Activated CD4-positive, alpha-beta memory T cell treated with anti-CD3 and anti-CD28 coated beads for 36 hours (primary cell): ENCODE measurements around the gene TBC1D4. TPM values are rescaled to one million over a fixed set of nuclear protein-coding genes. Genes with fewer than 3 reads are reported as not detected.
A peak's percentile ranks its signal among the peaks of the same experiment; 100 is the strongest.

Source experiments
- CTCF ChIA-PET: fragments of 350-600 bp; sonication (Branson Sonifier 250); formaldehyde crosslinking; loops from one replicate; lab custom pipeline; 2021; ENCODE audit warnings: antibody characterized with exemption, inconsistent platforms; lab: Charles Lee
- POLR2A ChIA-PET: fragments of 350-600 bp; sonication (Branson Sonifier 250); formaldehyde crosslinking; loops from one replicate; lab custom pipeline; 2021; ENCODE audit warnings: antibody characterized with exemption; lab: Charles Lee
- DNase-seq: peaks from one replicate; pipeline ENCODE4 v3.0.0-alpha.2; 2020
- H3K27ac Mint-ChIP-seq: one replicate; pipeline ENCODE4 v1.8.0; 2021; ENCODE audit warnings: mixed read lengths
- H3K27me3 Mint-ChIP-seq: one replicate; pipeline ENCODE4 v1.8.0; 2021; ENCODE audit warnings: mixed read lengths
- H3K36me3 Mint-ChIP-seq: one replicate; pipeline ENCODE4 v1.8.0; 2021; ENCODE audit warnings: mixed read lengths
- H3K4me1 Mint-ChIP-seq: one replicate; pipeline ENCODE4 v1.8.0; 2021; ENCODE audit warnings: low read depth, mixed read lengths
- H3K4me3 Mint-ChIP-seq: one replicate; pipeline ENCODE4 v1.8.0; 2021; ENCODE audit warnings: mild to moderate bottlenecking, mixed read lengths
- H3K9me3 Mint-ChIP-seq: one replicate; pipeline ENCODE4 v1.8.0; 2021; ENCODE audit warnings: mixed read lengths
- intact Hi-C: fragments of 100-400 bp; cut with micrococcal nuclease; formaldehyde crosslinking; loops from one replicate; pipeline ENCODE4 v1.15.1; 2023
- total RNA-seq, 2 experiments: library from RNA; stranded (reverse); gene quantifications; one replicate each; pipeline ENCODE4 v1.2.3, GENCODE V29; 2021

The TBC1D4 gene
- total RNA-seq, 2 experiments from 2014 or later, result 13.0 to 14.8 TPM

DNA sequence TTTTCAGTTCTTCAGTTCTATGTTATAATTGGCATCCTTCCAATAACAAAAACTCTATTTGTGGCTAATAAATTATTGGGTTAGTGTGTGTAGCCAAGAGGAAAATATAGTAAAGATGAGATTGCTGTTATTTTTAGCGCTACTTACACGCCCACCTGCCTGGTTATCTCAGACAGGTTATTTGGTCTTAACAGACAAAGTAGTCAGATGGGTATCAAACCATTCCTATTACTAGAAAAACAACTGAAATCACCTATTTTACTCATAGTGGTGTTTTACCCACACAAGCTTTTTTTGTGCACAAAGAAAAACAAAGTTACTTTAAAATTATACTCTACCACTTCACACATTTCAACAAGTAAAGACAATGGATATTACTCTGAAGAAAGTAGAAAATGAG lies 151.2 kb downstream of the TBC1D4 start:
- peaks cover 13% of the 10 kb centered on the region for H3K4me1 Mint-ChIP-seq
- H3K9me3 Mint-ChIP-seq, result no peaks in the 10 kb centered on the region
- ChIA-PET CTCF (interaction anchor here (1.5 to 1.8 kb wide), 2 partner anchors 27 to 28 kb away, joined by 3 to 7 read pairs; no protein-coding TSS in a partner anchor), POLR2A (no interaction called here)
- intact Hi-C loops, result no loop called here
- no peak overlapping the region for H3K27ac Mint-ChIP-seq
- H3K4me3 Mint-ChIP-seq, result no peak overlapping the region
- no peaks in the 10 kb centered on the region for H3K36me3 Mint-ChIP-seq
- DNase-seq, result no peak
- H3K27me3 Mint-ChIP-seq, result peaks cover 2% of the 10 kb centered on the region

DNA sequence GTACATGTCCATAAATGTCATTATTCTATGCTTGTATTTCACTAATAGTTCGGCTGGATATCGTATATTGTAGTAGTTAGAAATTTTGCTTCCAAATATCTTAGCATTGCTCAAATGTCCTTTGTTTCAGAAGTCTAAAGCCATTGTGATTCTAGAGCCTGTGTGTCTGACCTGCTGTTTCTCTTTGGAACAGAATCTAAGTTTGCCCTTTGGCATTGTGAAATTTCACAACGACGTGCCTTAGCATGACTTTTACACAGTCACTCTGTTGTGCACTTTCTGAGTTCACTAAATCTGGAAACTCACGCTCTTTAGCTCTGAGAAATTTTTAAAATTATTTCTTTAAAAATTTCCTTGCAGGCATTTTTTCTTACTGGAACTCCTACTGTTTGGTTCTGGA lies 152.2 kb downstream of the TBC1D4 start:
- no peaks in the 10 kb centered on the region for H3K36me3 Mint-ChIP-seq

DNA sequence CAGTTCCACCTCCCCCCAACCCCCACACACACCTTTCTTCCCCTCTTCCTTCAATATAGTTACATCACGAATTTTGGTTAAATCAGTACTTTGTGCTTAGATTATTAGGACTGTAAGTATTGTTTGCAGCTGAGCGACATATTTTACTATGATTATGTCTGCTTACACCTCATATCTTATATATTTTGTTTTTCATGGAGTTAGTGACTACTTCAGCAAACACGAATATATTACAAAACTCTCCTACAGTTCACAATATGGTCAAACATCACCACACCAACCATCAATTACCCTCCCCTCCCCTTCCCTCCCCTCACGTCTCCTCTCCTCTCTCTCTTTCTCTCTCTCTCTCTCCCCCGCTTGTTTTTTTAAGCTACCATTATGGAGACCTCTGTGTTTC lies 152.9 kb downstream of the TBC1D4 start:
- Mint-ChIP-seq H3K9me3 (no peaks in the 10 kb centered on the region), H3K27me3 (no peaks in the 10 kb centered on the region), H3K36me3 (peaks cover under 1% of the 10 kb centered on the region), H3K27ac (no peak overlapping the region), H3K4me1 (peaks cover 17% of the 10 kb centered on the region), H3K4me3 (no peak overlapping the region)
- no peak for DNase-seq
- CTCF ChIA-PET, result interaction anchor here (1.5 kb wide), 1 partner anchor 29 kb away, joined by 3 read pairs; no protein-coding TSS in a partner anchor
- POLR2A ChIA-PET, result interaction anchor here (0.6 kb wide), 2 partner anchors 29 to 157 kb away, joined by 3 read pairs; no protein-coding TSS in a partner anchor
- intact Hi-C loops, result loop anchor here (5.0 to 10.0 kb wide), 5 partner anchors 433 to 1614 kb away; partner anchors contain the start of gene KLF12

More for the DNA sequence above, 152.2 kb downstream of the TBC1D4 start:
- no peak for DNase-seq
- intact Hi-C loops, result loop anchor here (5.0 to 10.0 kb wide), 5 partner anchors 433 to 1615 kb away; partner anchors contain the start of gene KLF12
- H3K9me3 Mint-ChIP-seq, result no peaks in the 10 kb centered on the region
- POLR2A ChIA-PET, result interaction anchor here (0.6 kb wide), 1 partner anchor 28 kb away, joined by 3 read pairs; no protein-coding TSS in a partner anchor
- H3K4me1 Mint-ChIP-seq, result peaks cover 13% of the 10 kb centered on the region
- no peaks in the 10 kb centered on the region for H3K27me3 Mint-ChIP-seq
- CTCF ChIA-PET, result interaction anchor here (1.5 kb wide), 1 partner anchor 28 kb away, joined by 3 read pairs; no protein-coding TSS in a partner anchor
- no peak overlapping the region for H3K4me3 Mint-ChIP-seq
- no peak overlapping the region for H3K27ac Mint-ChIP-seq

DNA sequence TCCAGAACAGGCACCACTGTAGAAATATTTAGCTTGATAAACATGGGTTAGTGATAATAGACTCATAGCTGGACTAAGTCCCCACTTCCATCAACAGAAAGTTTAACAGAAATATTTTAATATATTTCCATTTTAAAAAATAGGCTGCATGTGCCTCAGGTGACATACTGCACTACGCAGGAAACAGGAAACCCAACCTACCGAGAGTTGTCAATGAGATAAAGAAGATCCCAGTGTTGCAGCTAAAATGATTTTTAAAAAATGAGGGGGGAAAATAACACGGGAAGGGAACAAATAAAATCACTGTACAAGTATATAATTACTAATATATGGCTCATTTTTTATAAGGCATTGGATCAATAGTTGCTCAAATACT lies 154.8 kb downstream of the TBC1D4 start:
- H3K4me1 Mint-ChIP-seq, result peaks cover 28% of the 10 kb centered on the region
- DNase-seq, result no peak
- ChIA-PET CTCF (interaction anchor here (0.8 to 3.3 kb wide), 7 partner anchors 15 to 369 kb away, joined by 3 to 18 read pairs (median 8); partner anchors contain the start of gene TBC1D4), POLR2A (interaction anchor here (0.8 to 1.8 kb wide), 9 partner anchors 10 to 39 kb away, joined by 3 to 8 read pairs (median 4); no protein-coding TSS in a partner anchor)
- intact Hi-C loops, result loop anchor here (2.0 to 10.0 kb wide), 7 partner anchors 14 to 1612 kb away; partner anchors contain the start of genes KLF12 and UCHL3
- no peaks in the 10 kb centered on the region for H3K27me3 Mint-ChIP-seq
- peak overlapping the region; percentile 95 for H3K27ac Mint-ChIP-seq
- H3K36me3 Mint-ChIP-seq, result peaks cover 1% of the 10 kb centered on the region
- H3K9me3 Mint-ChIP-seq, result no peaks in the 10 kb centered on the region
- H3K4me3 Mint-ChIP-seq, result peak overlapping the region; percentile 89

DNA sequence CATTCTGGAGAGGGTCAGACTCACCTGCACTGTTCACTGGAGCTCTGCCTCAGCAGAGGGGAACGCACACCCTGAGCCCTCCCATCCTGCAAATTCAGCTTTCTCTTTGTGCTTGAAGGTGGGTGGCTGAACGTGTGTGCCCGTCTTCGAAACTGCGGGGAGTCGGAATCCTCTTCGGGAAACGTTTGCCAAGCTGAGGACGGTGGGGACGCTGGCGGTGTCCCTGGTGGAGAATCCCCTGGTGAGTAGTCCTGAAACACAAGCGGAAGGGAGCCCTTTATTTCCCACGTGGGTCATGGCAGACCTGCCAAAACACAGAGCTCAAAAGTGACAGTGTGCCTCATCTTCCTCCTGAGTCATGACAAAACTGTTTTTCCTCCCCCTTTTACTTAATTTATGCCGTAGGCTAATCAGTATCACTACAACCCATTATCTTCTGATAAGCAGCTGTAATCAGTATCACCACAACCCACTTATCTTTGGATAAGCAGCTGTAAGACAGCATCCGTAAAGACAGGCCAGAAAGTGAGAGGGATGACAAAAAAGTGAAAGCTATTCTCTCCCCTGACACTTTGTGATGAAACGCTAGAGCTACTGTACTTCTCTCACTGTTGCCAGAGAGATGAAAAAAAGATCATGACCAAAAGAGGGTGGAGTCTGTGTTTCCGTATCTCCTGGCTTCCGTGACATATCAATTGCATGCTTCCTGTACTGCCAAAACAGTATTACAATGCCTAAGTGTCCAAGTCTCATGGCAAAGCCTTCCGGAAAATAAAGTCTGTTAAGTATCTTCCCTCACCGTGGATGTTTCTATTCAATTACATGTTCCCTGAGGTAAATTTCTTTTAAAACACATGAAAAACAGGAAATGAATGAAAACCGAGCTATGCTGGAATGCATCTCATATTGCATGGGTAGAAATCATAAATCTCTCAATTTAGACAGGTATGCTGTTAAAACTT lies 155.5 kb downstream of the TBC1D4 start:
- Mint-ChIP-seq H3K4me1 (peaks cover 35% of the 10 kb centered on the region), H3K4me3 (peak overlapping the region; percentile 89), H3K27me3 (no peaks in the 10 kb centered on the region), H3K27ac (peak overlapping the region; percentile 95), H3K36me3 (peaks cover 1% of the 10 kb centered on the region), H3K9me3 (no peaks in the 10 kb centered on the region)
- ChIA-PET CTCF (interaction anchor here (0.6 to 3.3 kb wide), 13 partner anchors 14 to 370 kb away, joined by 3 to 18 read pairs (median 4); partner anchors contain the start of gene TBC1D4), POLR2A (interaction anchor here (0.8 to 1.8 kb wide), 12 partner anchors 10 to 224 kb away, joined by 3 to 8 read pairs (median 4); no protein-coding TSS in a partner anchor)
- intact Hi-C loops, result loop anchor here (1.0 to 10.0 kb wide), 10 partner anchors 14 to 1612 kb away; partner anchors contain the start of genes KLF12, TBC1D4 and UCHL3
- DNase-seq, result peak; percentile 78

DNA sequence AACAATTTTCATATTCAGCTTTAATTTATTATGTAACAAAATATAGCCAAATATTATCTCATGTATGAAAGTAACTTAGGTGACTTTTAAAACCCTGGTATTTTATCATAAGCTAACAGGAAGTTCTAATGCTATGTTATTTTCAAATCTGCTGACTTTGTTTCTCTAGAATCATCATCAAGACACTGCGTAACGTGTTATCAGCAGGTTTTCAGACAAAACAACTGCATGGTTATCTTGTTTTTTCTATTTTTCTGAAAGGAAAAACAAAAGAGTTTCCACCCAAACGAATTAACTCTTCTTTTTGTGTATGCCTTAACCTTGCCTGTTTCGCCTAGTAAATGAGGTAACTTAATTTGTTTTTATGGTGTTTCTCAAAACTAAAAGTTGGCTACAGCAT lies 156.3 kb downstream of the TBC1D4 start:
- Mint-ChIP-seq H3K9me3 (no peaks in the 10 kb centered on the region), H3K4me3 (peak overlapping the region; percentile 89), H3K36me3 (peaks cover 4% of the 10 kb centered on the region), H3K27ac (peak overlapping the region; percentile 95), H3K4me1 (peaks cover 39% of the 10 kb centered on the region), H3K27me3 (no peaks in the 10 kb centered on the region)
- ChIA-PET POLR2A (interaction anchor here (0.8 to 1.8 kb wide), 8 partner anchors 9 to 225 kb away, joined by 3 to 8 read pairs (median 4); no protein-coding TSS in a partner anchor), CTCF (interaction anchor here (0.6 to 3.3 kb wide), 8 partner anchors 19 to 106 kb away, joined by 3 to 18 read pairs (median 4); no protein-coding TSS in a partner anchor)
- intact Hi-C loops, result loop anchor here (1.0 to 10.0 kb wide), 10 partner anchors 13 to 1611 kb away; partner anchors contain the start of genes KLF12, TBC1D4 and UCHL3
- DNase-seq, result no peak

DNA sequence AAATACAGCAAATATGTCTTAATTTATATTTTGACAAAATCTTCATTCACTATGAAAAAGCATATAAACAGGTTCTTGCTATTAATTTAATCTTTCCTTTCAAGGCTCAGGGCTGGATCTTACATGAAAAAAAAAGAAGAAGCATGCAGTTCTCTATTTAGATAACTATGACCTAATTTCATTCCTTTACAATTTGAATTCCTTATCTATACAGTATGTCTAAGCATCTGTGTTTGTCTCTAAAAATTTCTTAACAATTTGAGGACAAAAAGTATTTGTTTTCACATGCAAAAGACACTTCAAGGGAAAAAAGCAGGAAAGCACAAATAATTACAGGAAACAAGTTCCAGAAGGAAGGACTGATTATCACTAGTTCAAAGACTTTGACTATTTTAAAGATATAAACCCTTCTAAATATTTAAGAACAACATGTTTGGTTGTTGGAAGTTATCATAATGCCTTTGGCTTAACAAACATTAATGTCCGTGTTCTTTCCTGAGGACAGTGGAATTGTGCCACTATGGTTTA lies 157.5 kb downstream of the TBC1D4 start:
- DNase-seq, result no peak
- intact Hi-C loops, result loop anchor here (10.0 kb wide), 2 partner anchors 1260 to 1610 kb away; no protein-coding TSS in a partner anchor
- no peaks in the 10 kb centered on the region for H3K9me3 Mint-ChIP-seq
- POLR2A ChIA-PET, result no interaction called here
- H3K4me1 Mint-ChIP-seq, result peaks cover 42% of the 10 kb centered on the region
- peak overlapping the region; percentile 89 for H3K4me3 Mint-ChIP-seq
- no peaks in the 10 kb centered on the region for H3K27me3 Mint-ChIP-seq
- CTCF ChIA-PET, result interaction anchor here (3.3 kb wide), 1 partner anchor 33 kb away, joined by 18 read pairs; no protein-coding TSS in a partner anchor
- peaks cover 4% of the 10 kb centered on the region for H3K36me3 Mint-ChIP-seq
- H3K27ac Mint-ChIP-seq, result peak overlapping the region; percentile 95

DNA sequence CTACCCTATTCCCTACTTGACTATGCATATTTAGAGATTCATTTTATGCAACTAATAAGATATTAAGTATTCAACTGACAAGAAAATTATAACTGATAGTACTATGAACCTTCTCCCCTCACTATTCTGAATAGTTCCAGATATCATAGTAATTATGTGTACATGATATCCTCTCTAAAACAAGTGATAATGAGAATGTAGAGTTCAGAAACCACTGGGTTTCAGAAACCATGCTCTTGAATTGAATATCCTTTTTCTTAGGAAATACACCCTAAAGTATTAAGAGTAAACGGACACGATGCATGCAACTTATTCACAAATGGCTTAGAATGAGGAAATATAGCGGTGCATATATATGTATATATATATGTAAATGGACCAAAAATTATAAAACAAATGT lies 160.9 kb downstream of the TBC1D4 start:
- intact Hi-C loops, result loop anchor here (10.0 kb wide), 2 partner anchors 1256 to 1606 kb away; no protein-coding TSS in a partner anchor
- DNase-seq, result no peak
- Mint-ChIP-seq H3K27ac (peak overlapping the region; percentile 50), H3K4me3 (peak overlapping the region; percentile 43), H3K9me3 (no peaks in the 10 kb centered on the region), H3K4me1 (peaks cover 60% of the 10 kb centered on the region), H3K27me3 (no peaks in the 10 kb centered on the region), H3K36me3 (peaks cover 4% of the 10 kb centered on the region)
- CTCF ChIA-PET, result no interaction called here
- POLR2A ChIA-PET, result no interaction called here

DNA sequence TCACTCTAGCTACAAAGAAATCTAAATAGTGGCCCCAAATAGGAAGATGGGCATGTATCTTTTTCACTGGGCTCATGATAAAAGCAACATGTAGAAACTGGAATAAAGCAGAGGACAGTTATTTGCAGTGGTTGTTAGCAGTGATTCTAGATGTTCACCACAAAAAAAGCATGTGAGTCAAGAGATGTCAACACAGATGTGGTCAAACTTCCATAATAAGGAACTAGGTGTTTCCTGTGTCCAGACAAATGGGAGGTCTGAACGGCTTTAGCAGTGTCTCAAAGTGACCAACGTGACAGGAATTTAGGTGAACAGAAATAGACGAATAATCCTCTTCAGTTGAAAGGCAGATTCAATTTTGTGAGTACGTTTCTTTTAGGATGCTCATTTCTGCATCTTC lies 162.7 kb downstream of the TBC1D4 start:
- Mint-ChIP-seq H3K4me1 (peaks cover 60% of the 10 kb centered on the region), H3K27me3 (no peaks in the 10 kb centered on the region), H3K27ac (peak overlapping the region; percentile 53), H3K4me3 (no peak overlapping the region), H3K36me3 (peaks cover 4% of the 10 kb centered on the region), H3K9me3 (no peaks in the 10 kb centered on the region)
- intact Hi-C loops, result no loop called here
- DNase-seq, result no peak
- CTCF ChIA-PET, result interaction anchor here (1.0 kb wide), 1 partner anchor 46 kb away, joined by 3 read pairs; no protein-coding TSS in a partner anchor
- POLR2A ChIA-PET, result no interaction called here

DNA sequence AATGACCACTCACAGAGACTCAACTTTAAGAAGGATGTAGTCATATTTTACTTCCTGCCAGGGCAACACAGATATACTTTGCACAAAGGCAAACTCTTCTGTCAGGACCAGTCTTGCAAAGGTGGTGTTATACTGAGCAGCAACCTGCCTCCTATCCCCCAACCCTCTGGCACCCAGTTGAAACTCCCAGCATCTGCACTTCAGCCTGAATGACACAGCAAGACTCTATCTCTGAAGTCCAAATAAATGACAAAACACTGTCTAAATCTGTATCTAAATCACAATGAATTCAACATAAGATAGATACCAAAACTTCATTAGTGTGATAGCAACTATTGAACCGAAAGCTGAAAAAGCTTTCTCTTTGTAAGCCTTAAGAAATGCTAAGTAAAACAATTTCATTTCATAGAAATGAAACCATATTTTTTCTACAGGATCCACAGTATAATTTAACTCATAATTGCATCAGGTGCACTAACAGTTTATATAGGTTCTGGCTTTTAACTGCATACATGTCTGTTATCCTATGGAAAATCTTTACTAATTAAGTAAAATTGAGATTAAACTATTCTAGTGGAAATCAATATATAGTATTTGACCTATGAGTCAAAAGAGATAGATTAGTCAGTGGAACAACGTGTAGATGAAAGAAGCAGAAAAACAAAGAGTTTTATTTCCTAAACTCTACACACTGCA lies 163.7 kb downstream of the TBC1D4 start:
- H3K9me3 Mint-ChIP-seq, result no peaks in the 10 kb centered on the region
- H3K4me3 Mint-ChIP-seq, result peak overlapping the region; percentile 58
- intact Hi-C loops, result loop anchor here (1.0 kb wide), 2 partner anchors 10 to 48 kb away; no protein-coding TSS in a partner anchor
- peaks cover 2% of the 10 kb centered on the region for H3K36me3 Mint-ChIP-seq
- H3K4me1 Mint-ChIP-seq, result peaks cover 55% of the 10 kb centered on the region
- peak overlapping the region; percentile 91 for H3K27ac Mint-ChIP-seq
- CTCF ChIA-PET, result interaction anchor here (1.0 kb wide), 1 partner anchor 47 kb away, joined by 3 read pairs; no protein-coding TSS in a partner anchor
- no peaks in the 10 kb centered on the region for H3K27me3 Mint-ChIP-seq
- DNase-seq, result peak; percentile 38
- POLR2A ChIA-PET, result no interaction called here
